AG09309 (cell line): Measurements from ENCODE around the gene GALE.
A peak's percentile ranks its signal among the peaks of the same experiment; 100 is the strongest.

Source experiments
- DNase-seq: peaks from one replicate; pipeline ENCODE4 v3.0.0-alpha.2; 2010; ENCODE audit warnings: low read depth
- H3K4me3 ChIP-seq: 2 replicates; pipeline ENCODE4 v1.5.1; 2011; ENCODE audit warnings: mild to moderate bottlenecking, low read depth, low read length, moderate library complexity; ENCODE audit not compliant: control insufficient read depth
- CTCF ChIP-seq: IDR thresholded peaks from 2 replicates; pipeline ENCODE4 v1.5.1; 2011; ENCODE audit warnings: mild to moderate bottlenecking, low read depth, low read length, inconsistent platforms; ENCODE audit not compliant: insufficient read depth, control insufficient read depth; ENCODE audit errors: missing control alignments

The GALE gene

GRCh38 chr1:23823767-23824166 lies 23.2 kb upstream of the GALE start:
- TF ChIP-seq CTCF = no peak
- DNase-seq = no peak
- no peak overlapping the region for H3K4me3 ChIP-seq

- TF ChIP-seq CTCF = no peak
- no peak overlapping the region for H3K4me3 ChIP-seq
- DNase-seq = no peak
These were observed 17.1 kb upstream of the GALE start for GRCh38 chr1:23817633-23818032.

- DNase-seq = no peak
- no peak overlapping the region for H3K4me3 ChIP-seq
- TF ChIP-seq CTCF = no peak
These were observed 16.4 kb upstream of the GALE start for GRCh38 chr1:23816906-23817305.

GRCh38 chr1:23816361-23816760 lies 15.8 kb upstream of the GALE start:
- no peak for DNase-seq
- no peak for TF ChIP-seq CTCF
- no peak overlapping the region for H3K4me3 ChIP-seq

- no peak for TF ChIP-seq CTCF
- H3K4me3 ChIP-seq = no peak overlapping the region
- DNase-seq = no peak
These were observed 13.5 kb upstream of the GALE start for GRCh38 chr1:23814016-23814415.

- peak; percentile 69 for TF ChIP-seq CTCF
- H3K4me3 ChIP-seq = no peak overlapping the region
- DNase-seq = no peak
These were observed 10.4 kb upstream of the GALE start for GRCh38 chr1:23810818-23811540.
